ENCODE measurements around the gene LAMC3. TPM values are rescaled to one million over a fixed set of nuclear protein-coding genes. Genes with fewer than 3 reads are reported as not detected.

Gene LAMC3
- total and polyA plus RNA-seq, 9 of the 15 experiments (the other 6 are each of a cell fraction or from before 2014, with no cell fraction given) = 0.10 TPM; not detected in 8

DNA sequence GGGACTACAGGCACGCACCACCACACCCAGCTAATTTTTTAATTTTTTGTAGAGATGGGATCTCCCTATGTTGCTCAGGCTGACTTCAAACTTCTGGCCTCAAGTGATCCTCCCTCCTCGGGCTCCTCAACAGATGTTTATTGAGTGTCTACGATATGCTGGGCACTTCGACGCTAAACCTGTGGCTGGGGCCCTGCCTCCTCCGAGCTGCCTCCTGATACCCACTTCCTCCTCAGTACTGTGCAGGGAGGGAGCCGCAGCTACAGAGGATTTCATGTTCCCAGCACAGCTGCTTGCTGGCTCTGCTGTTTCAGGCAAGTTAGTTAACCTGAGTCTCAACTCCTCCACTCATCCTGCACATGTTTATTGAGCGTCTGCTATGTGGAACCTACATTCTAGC, 97.0 kb downstream of the LAMC3 start:
- Histone ChIP-seq H3K9me1 (ENCODE audit: control insufficient read depth, insufficient read depth, low read length) (peaks cover 9% of the 10 kb centered on the region), H3K79me2 (ENCODE audit: control insufficient read depth, insufficient read depth, low read length) (no peaks in the 10 kb centered on the region), H3K9ac (ENCODE audit: insufficient read depth in 1 of 2, low read depth in 2 of 2, low read length in 2 of 2) (peak overlapping the region in 1 of 2 experiments; percentile 8; a peak in 1 of 4 replicates), H2AFZ (ENCODE audit: low read depth, low read length) (no peak overlapping the region), H3K36me3 (ENCODE audit: control insufficient read depth, insufficient read depth, low read length) (no peaks in the 10 kb centered on the region), H3K27me3 (ENCODE audit: control insufficient read depth in 2 of 2, insufficient read depth in 2 of 2, low read length in 2 of 2) (peaks cover 63 to 89% of the 10 kb centered on the region in 2 experiments), H3K4me2 (ENCODE audit: insufficient read depth, low read length) (no peak overlapping the region), H3K4me3 (no peak overlapping the region), H4K20me1 (replicated peaks; ENCODE audit: control insufficient read depth, insufficient read depth, low read length) (peaks cover 23% of the 10 kb centered on the region), H3K27ac (ENCODE audit: extremely low read depth, low read depth, low read length) (no peak overlapping the region), H3K9me3 (replicated peaks; ENCODE audit: control insufficient read depth, insufficient read depth, low read depth, low read length) (no peaks in the 10 kb centered on the region), H3K4me1 (replicated peaks in 1 of 2; ENCODE audit: control insufficient read depth in 2 of 2, insufficient read depth in 2 of 2, low read length in 2 of 2) (peaks cover 17 to 28% of the 10 kb centered on the region in 2 experiments)
- TF ChIP-seq, protein P1, sequence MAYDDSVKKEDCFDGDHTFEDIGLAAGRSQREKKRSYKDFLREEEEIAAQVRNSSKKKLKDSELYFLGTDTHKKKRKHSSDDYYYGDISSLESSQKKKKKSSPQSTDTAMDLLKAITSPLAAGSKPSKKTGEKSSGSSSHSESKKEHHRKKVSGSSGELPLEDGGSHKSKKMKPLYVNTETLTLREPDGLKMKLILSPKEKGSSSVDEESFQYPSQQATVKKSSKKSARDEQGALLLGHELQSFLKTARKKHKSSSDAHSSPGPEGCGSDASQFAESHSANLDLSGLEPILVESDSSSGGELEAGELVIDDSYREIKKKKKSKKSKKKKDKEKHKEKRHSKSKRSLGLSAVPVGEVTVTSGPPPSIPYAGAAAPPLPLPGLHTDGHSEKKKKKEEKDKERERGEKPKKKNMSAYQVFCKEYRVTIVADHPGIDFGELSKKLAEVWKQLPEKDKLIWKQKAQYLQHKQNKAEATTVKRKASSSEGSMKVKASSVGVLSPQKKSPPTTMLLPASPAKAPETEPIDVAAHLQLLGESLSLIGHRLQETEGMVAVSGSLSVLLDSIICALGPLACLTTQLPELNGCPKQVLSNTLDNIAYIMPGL (CRISPR knock-in tag; IDR thresholded peaks at IDR 0.05) = peak; percentile 42; the same call in 1 of the 2 replicates
- TF ChIP-seq SETDB1 (IDR thresholded peaks at IDR 0.05; ENCODE audit: low read length) (no peak), SMAD1 (IDR thresholded peaks at IDR 0.05; ENCODE audit: low read depth, low read length, partially characterized antibody) (no peak)
- intact Hi-C loops (cut with micrococcal nuclease) (loop anchor here (2.0 kb wide), 1 partner anchor 49 kb away; no protein-coding TSS in a partner anchor), in situ Hi-C loops (cut with MboI) (no loop called here)
- POLR2A ChIA-PET = interaction anchor here (0.6 to 99.3 kb wide), 10 partner anchors 9 to 1309 kb away, joined by 3 to 3336 read pairs (median 4); partner anchors contain the start of genes AIF1L and NUP214
- ATAC-seq (no peak; the same call in 2 of the 3 replicates), FAIRE-seq (no peak), DNase-seq (ENCODE audit: extremely low read depth in 1 of 4, low spot score in 3 of 4) (peak in 2 of 4 experiments; percentile 41 to 66)
- 7% methylated on average over 8 of the region's 8 CpGs for WGBS (ENCODE audit: insufficient coverage, low coverage, missing lambda C conversion rate)
- no TSS peak for BruUV-seq (replicated peaks)
- CTCF ChIA-PET (ENCODE audit: low intra/inter-chr PET ratio) = no interaction called here

Data from K562 (cell line).